Kidney epithelial cell (primary cell): ENCODE measurements around the gene GRM7. TPM values are rescaled to one million over a fixed set of nuclear protein-coding genes. Genes with fewer than 3 reads are reported as not detected.

ENCODE experiments used
- DNase-seq: peaks from one replicate; pipeline ENCODE4 v3.0.0-alpha.2; 2010; ENCODE audit warnings: low read depth
- H3K27me3 ChIP-seq: 2 replicates; pipeline ENCODE4 v1.6.0; 2011; ENCODE audit warnings: low read length; ENCODE audit not compliant: control insufficient read depth, insufficient read depth
- H3K36me3 ChIP-seq: 2 replicates; pipeline ENCODE4 v1.5.1; 2011; ENCODE audit warnings: low read length; ENCODE audit not compliant: control insufficient read depth, insufficient read depth
- H3K4me3 ChIP-seq: 2 replicates; pipeline ENCODE4 v1.5.1; 2011; ENCODE audit warnings: low read depth, mild to moderate bottlenecking, control low read depth, low read length
- total RNA-seq: library from RNA; depleted of rRNA; stranded (reverse); fragments of >200 nt; gene quantifications from 2 replicates; pipeline ENCODE4 v1.2.3, GENCODE V29; 2015
- TF ChIP-seq, protein P1 (sequence below): IDR thresholded peaks from 2 replicates; pipeline ENCODE4 v1.5.1; 2011; ENCODE audit warnings: mild to moderate bottlenecking, moderate library complexity, low read length, control low read depth, inconsistent platforms; ENCODE audit not compliant: insufficient read depth, poor library complexity, severe bottlenecking

Gene GRM7
- total RNA-seq, 1 donor from 2014 or later, result 0.17 TPM

DNA sequence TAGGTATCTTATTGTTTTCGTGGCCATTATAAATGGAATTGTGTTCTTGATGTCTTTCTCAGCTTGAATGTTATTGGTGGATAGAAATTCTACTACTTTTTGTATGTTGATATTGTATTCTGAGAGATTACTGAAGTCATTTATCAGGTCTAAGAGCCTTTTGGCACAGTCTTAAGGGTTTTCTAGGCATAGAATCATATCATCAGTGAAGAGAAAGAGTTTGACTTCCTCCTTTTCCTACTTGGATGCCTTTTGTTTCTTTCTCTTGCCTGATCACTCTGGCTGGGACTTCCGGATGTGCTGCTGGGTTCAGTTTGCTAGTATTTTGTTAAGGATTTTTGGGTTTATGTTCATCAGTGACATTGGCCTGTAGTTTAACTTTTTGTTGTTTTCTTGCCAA lies 527.1 kb downstream of the GRM7 start:
- Histone ChIP-seq H3K4me3 (no peak overlapping the region), H3K36me3 (no peaks in the 10 kb centered on the region), H3K27me3 (no peaks in the 10 kb centered on the region)
- DNase-seq, result no peak
- TF ChIP-seq, protein P1, sequence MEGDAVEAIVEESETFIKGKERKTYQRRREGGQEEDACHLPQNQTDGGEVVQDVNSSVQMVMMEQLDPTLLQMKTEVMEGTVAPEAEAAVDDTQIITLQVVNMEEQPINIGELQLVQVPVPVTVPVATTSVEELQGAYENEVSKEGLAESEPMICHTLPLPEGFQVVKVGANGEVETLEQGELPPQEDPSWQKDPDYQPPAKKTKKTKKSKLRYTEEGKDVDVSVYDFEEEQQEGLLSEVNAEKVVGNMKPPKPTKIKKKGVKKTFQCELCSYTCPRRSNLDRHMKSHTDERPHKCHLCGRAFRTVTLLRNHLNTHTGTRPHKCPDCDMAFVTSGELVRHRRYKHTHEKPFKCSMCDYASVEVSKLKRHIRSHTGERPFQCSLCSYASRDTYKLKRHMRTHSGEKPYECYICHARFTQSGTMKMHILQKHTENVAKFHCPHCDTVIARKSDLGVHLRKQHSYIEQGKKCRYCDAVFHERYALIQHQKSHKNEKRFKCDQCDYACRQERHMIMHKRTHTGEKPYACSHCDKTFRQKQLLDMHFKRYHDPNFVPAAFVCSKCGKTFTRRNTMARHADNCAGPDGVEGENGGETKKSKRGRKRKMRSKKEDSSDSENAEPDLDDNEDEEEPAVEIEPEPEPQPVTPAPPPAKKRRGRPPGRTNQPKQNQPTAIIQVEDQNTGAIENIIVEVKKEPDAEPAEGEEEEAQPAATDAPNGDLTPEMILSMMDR, result no peak

DNA sequence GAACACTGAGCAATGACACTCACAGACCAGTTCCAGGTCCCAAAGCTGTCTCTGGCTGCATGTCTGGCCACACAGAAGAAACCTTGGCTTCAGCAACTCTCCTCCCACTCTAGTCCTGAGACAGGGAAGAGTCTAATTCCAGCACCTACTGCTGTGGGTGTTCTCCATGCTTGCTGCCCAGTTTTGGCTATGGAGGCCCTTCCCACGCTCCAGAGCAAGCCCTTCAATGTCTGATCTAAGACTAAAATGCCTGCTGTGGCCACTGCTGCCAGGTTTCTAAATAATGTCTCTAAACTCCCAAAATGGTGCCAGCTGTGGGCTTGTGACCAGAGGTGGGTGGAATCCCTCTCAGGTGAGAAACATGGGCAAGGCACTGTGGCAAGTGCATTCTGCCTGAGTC lies 531.3 kb downstream of the GRM7 start:
- TF ChIP-seq, protein P1, result no peak
- Histone ChIP-seq H3K27me3 (no peaks in the 10 kb centered on the region), H3K36me3 (no peaks in the 10 kb centered on the region), H3K4me3 (no peak overlapping the region)
- DNase-seq, result no peak

DNA sequence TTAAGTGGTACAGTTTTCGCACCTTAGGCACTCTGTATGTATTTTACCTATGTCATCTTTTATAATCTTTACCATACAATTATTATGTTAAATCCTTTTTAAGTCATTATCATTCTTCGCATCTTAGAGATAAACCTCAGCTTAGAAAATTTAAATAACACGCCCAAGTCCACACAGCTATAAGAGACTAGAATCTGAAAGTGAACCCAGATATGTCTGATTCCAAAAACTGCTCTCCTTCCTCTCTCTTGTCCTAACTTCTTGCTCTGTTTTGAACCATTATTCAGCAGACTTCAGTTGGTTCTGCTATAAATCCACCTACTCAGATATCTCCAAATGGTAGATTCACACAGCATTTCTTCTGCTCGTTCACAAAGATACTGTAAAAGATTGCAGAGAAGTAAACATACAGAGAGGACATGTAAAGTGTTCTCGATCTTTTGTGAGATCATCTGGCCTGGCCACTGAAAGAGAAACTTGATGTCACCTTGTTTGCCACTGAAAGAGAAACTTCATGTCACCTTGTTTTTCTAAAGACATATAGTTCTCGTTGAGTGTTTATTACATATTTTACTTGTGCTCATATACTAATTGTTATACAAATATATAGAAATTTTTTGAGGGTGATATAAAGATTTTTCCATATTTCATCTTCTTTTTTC lies 533.2 kb downstream of the GRM7 start:
- TF ChIP-seq, protein P1, result no peak
- no peaks in the 10 kb centered on the region for H3K27me3 ChIP-seq
- H3K4me3 ChIP-seq, result no peak overlapping the region

DNA sequence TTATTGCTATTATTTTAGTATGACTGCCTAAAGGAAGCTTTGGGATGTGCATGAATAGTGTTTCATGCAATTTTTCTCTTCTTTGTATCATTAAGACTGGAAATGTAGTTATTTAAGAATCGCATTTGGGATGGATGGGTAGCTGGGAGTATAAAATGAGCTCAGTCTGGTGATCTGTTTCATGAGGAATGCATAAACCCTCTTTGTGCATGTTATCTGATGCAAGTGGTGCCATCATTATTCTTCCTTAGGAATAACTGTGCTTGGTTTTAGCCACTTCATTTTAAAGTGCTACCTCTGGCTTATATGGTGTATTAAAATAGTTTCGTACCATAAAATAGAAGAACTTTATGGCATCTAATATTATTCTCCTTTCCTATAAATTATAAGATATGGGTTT lies 535.6 kb downstream of the GRM7 start:
- DNase-seq, result no peak
- TF ChIP-seq, protein P1, result no peak
- no peaks in the 10 kb centered on the region for H3K36me3 ChIP-seq
- no peaks in the 10 kb centered on the region for H3K27me3 ChIP-seq
- no peak overlapping the region for H3K4me3 ChIP-seq

More for the DNA sequence above, 533.2 kb downstream of the GRM7 start:
- H3K36me3 ChIP-seq, result no peaks in the 10 kb centered on the region
- DNase-seq, result no peak

DNA sequence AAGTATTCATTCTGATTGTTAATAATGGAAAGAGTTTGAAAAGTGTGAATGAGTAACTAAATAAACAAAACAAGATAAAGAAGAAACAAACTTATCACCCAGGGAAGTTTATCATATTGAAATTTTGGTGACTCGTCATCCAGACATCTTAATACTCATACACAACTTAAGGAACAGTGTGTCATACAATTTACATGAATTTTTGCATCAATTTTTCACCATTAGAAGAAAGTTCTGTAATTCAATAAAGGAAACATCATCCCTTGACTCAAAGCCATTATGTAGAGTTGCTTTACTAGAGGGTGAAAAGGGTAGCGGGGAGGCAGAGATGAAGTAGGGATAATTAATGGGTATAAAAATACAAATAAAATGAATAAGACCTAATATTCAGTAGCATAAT lies 536.2 kb downstream of the GRM7 start:
- H3K36me3 ChIP-seq, result no peaks in the 10 kb centered on the region
- no peak overlapping the region for H3K4me3 ChIP-seq
- no peaks in the 10 kb centered on the region for H3K27me3 ChIP-seq
- no peak for DNase-seq
- TF ChIP-seq, protein P1, result no peak

DNA sequence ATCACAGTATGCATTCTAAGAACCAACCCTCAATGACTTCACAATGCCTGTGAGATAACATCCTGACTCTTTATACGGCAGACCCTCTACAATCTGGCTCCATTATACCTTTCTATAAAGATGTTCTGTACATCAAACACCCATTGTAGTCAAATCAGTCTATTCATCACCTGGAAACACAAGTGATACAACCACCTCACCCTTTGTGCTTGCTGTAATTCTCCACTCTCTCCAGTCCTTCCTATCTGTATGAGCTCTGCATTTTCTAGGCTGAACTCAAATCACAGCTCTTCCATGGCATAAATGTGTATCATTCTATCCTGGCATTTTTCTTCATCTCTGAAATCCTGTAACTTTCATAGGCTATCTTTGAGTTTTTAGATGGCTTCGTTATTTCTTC lies 539.4 kb downstream of the GRM7 start:
- TF ChIP-seq, protein P1, result no peak
- no peaks in the 10 kb centered on the region for H3K27me3 ChIP-seq

More for the DNA sequence above, 539.4 kb downstream of the GRM7 start:
- no peak overlapping the region for H3K4me3 ChIP-seq
- H3K36me3 ChIP-seq, result no peaks in the 10 kb centered on the region
- no peak for DNase-seq
